ENCODE data around the gene SYNPR. TPM values are rescaled to one million over a fixed set of nuclear protein-coding genes. Genes with fewer than 3 reads are reported as not detected.

The SYNPR gene
- polyA plus RNA-seq, 3 donors, result 0.07 to 0.14 (median 0.12) TPM

DNA sequence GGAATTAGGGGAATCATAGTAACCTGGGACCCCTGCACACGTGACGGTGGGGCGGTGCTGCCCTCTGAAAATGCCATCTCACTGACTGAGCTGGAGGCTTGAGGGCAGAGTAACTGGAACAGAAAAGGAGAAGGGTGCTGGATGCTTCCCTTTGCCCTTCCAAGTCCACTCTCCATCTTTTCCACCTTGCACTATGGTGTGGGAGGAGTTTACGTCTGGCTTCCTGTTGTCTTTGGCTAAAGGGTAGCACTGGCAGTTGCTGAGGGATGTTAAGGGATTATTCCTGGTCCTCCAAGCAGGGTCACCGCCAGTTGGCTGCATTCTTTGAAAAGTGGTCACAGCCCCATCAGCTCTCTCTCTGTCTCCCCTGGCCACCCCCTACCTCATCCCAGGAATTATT, 245.0 kb downstream of the SYNPR start:
- no peak for DNase-seq (ENCODE audit: low read depth in 3 of 3, low spot score in 2 of 3)

- DNase-seq (ENCODE audit: low read depth in 3 of 3, low spot score in 2 of 3), result no peak
These were observed 250.4 kb downstream of the SYNPR start for GRCh38 chr3:63528325-63529000.

- DNase-seq (ENCODE audit: low read depth in 3 of 3, low spot score in 2 of 3), result no peak
These were observed 254.4 kb downstream of the SYNPR start for GRCh38 chr3:63532521-63532920.

- DNase-seq (ENCODE audit: low read depth in 3 of 3, low spot score in 2 of 3), result no peak
These were observed 260.8 kb downstream of the SYNPR start for GRCh38 chr3:63538919-63539318.

GRCh38 chr3:63555767-63556166, 277.7 kb downstream of the SYNPR start:
- DNase-seq (ENCODE audit: low read depth in 3 of 3, low spot score in 2 of 3), result no peak

DNA sequence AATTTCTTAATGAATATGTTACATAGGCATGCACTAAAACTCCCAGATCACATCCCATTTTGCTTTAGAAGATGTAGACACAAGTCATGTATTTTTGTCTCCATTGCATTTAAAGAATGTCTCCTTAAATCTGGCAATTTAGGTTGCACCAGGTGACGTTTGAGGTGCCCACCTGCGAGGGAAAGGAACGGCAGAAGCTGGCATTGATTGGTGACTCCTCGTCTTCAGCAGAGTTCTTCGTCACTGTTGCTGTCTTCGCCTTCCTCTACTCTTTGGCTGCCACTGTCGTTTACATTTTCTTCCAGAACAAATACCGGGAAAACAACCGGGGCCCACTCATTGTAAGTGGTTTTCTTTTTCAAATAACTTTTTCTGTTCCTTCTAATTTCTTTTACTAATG, 278.3 kb downstream of the SYNPR start:
- no peak for DNase-seq (ENCODE audit: low read depth in 3 of 3, low spot score in 2 of 3)

GRCh38 chr3:63557912-63558311, 279.8 kb downstream of the SYNPR start:
- DNase-seq (ENCODE audit: low read depth in 3 of 3, low spot score in 2 of 3), result no peak

- no peak for DNase-seq (ENCODE audit: low read depth in 3 of 3, low spot score in 2 of 3)
These were observed 281.8 kb downstream of the SYNPR start for GRCh38 chr3:63559884-63560283.

DNA sequence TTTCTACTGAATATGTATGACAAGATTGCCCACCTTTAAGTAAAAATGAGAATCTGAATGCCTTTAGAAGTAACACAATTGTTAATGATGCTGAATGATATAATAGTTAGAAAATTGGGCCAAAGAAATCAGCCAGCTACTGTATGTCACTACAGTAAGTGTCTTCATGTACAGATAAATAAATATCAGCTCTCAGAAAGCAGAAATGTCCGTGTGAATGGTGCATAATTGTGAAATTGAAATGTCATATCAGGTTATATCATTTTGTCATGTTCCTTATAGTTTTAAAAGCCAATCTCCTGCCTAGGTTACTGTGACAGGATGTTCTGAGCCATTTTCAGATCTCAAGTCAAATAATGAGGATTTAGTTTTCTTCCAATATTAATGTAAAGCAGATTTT, 283.8 kb downstream of the SYNPR start:
- no peak for DNase-seq (ENCODE audit: low read depth in 3 of 3, low spot score in 2 of 3)

GRCh38 chr3:63562323-63562722, 284.2 kb downstream of the SYNPR start:
- DNase-seq (ENCODE audit: low read depth in 3 of 3, low spot score in 2 of 3), result no peak

GRCh38 chr3:63563572-63563971, 285.5 kb downstream of the SYNPR start:
- no peak for DNase-seq (ENCODE audit: low read depth in 3 of 3, low spot score in 2 of 3)

GRCh38 chr3:63565220-63565619, 287.1 kb downstream of the SYNPR start:
- DNase-seq (ENCODE audit: low read depth in 3 of 3, low spot score in 2 of 3), result no peak

DNA sequence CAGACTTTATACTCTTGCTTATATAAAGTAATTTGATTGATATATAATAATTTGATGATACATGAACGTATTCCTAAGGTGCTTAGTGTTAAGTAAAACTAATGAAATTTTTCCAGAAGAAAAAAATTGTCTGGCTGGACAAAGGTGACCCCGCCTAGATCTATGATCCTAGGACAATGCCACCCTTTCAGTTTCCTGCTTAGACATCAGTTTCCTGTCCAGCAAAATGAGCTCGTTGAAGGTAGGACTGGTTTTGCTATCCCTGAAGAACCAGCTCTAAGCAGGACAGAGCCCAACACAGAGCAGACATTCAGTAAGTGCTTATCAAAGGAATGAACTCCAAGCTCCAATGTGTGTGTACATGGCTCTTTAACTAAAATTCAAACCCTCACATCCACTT, 293.6 kb downstream of the SYNPR start:
- DNase-seq (ENCODE audit: low read depth in 3 of 3, low spot score in 2 of 3), result no peak

- peak in 2 of 3 donors; percentile 4 to 7 for DNase-seq (ENCODE audit: low read depth in 3 of 3, low spot score in 2 of 3)
These were observed 298.7 kb downstream of the SYNPR start for GRCh38 chr3:63576846-63577245.

- no peak for DNase-seq (ENCODE audit: low read depth in 3 of 3, low spot score in 2 of 3)
These were observed 300.8 kb downstream of the SYNPR start for GRCh38 chr3:63578858-63579257.

DNA sequence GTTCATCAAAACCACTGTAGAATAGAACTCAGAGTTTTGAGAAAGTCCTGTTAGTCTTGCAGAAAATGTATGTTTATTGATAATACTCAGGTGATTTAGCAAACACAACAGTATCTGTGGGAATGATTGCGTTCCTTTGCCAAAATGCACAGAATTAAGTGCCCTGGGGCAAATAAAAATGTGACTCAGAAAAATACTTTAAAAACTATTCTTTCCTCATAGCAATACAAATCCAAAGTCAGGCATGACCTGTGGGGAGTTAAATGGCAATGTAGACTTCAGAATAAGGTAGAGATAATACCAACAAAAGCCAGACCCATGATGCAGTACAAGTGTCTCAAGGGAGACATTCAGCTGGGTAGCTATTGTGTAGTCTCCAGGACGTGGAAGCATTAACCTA, 302.0 kb downstream of the SYNPR start:
- no peak for DNase-seq (ENCODE audit: low read depth in 3 of 3, low spot score in 2 of 3)

- DNase-seq (ENCODE audit: low read depth in 3 of 3, low spot score in 2 of 3), result no peak
These were observed 304.9 kb downstream of the SYNPR start for GRCh38 chr3:63582943-63583500.

DNA sequence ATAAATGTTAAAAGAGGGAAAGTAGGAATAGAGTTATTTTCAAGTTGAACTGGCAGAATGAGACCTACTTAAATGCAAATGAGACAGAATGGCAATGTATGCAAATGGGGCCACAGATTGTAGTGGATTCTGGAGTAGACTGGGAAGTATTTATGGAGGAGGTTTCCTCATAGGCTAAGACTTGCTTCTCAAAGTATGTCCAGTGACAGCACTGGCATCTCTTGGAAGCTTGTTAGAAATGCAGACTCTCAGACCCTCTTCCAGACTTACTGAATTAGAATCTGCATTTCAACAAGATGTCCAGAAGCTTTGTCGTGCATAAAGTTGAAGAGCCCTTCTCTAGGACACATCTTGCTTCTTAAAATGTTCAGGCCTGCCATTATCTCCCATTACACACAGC, 306.6 kb downstream of the SYNPR start:
- DNase-seq (ENCODE audit: low read depth in 3 of 3, low spot score in 2 of 3), result no peak

- DNase-seq (ENCODE audit: low read depth in 3 of 3, low spot score in 2 of 3), result no peak
These were observed 307.8 kb downstream of the SYNPR start for GRCh38 chr3:63585927-63586326.

- DNase-seq (ENCODE audit: low read depth in 3 of 3, low spot score in 2 of 3), result no peak
These were observed 310.8 kb downstream of the SYNPR start for GRCh38 chr3:63588895-63589294.

DNA sequence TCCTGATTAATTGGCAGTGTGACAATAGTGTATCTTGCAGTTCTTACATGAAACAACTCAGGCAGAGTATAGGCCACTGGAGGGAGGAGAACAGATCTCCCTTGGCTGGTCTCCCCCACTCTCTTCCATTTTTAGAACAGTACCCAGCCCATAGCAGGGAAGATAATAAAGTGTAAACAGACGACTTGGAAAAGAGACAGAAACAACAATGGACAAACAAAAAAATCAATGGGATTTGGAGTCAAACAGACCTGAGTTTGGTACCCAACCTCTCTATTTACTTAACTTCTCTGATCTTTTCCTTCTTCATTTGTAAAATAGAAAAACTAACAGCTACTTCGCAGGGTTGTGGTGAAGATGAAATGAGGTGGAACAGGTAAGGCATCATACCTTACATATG, 315.7 kb downstream of the SYNPR start:
- DNase-seq (ENCODE audit: low read depth in 3 of 3, low spot score in 2 of 3), result no peak

DNA sequence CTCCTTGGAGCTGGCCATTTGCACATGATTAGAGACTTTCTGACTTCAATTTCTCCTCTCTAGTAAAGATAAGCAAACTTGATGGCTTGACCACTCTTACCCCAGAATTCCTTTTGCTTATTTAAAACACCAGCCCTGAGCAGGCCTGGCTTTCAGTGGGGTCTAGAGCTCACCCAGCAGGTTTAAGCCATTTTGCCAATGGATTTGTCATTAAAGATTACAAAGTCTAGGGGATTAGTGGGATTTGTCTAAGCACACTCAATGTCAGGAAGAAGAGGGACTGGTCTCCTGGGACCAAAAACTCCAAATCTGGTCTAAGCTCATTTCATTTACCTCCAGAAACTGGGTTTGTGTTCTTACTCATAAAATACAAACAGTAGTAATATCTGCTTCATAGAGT, 317.1 kb downstream of the SYNPR start:
- no peak for DNase-seq (ENCODE audit: low read depth in 3 of 3, low spot score in 2 of 3)

DNA sequence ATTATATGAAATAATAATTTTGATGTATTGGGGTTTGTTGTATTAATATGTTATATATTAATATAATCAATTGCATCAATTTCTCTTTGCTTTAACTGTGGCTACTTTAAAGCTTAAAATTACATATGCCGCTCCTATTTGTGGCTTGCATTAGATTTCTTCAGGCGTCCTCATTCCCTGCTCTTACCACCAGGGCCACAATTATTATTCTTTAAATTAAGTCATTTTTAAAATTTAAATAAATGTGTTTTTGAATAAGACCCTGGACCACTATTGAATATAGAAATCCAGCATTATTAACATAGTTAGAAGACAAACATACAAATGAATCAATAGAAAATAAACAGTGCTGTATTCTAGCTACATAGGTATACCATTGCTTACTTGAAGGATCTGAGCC, 318.9 kb downstream of the SYNPR start:
- no peak for DNase-seq (ENCODE audit: low read depth in 3 of 3, low spot score in 2 of 3)

All from right renal cortex interstitium (tissue), 3 donors.